ENCODE measurements around the gene ORAI2.

DNA sequence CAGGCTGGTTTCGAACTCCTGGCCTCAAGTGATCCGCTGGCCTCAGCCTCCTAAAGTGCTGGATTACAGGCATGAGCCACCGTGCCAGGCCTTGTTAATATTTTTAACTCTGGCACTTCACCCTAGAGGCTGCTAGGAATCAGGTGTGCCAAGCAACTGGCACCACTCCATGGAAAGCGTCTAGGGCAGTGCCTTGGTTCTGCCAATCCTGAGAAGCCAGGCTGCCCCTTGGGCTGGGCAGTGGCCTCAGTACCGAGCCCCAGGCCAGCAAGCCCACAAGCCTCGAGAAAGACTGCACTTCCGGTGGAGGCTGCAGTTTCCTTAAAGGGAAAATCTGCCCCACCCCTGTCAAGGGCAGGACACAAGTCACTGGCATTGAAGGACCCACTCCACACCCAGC lies 19.9 kb downstream of the ORAI2 start:
- no peak for TF ChIP-seq TAF1 (IDR thresholded peaks at IDR 0.05; ENCODE audit: low read depth, low read length)
- no peak for TF ChIP-seq POLR2A (IDR thresholded peaks at IDR 0.05; ENCODE audit: low read depth, low read length)

Measured in GM12891 (cell line).